Middle frontal gyrus (tissue), 1 donor: ENCODE results near the gene ZKSCAN2.

ENCODE experiments used
- DNase-seq: peaks from one replicate; pipeline ENCODE4 v3.0.0-alpha.2; 2015; ENCODE audit warnings: low spot score; ENCODE audit errors: extremely low spot score

ZKSCAN2 gene

GRCh38 chr16:25257470-25257955 lies at the start of gene ZKSCAN2:
TSS of gene ZKSCAN2 (minus strand) at chr16:25257845. CDS start at chr16:25257127, 718 bp downstream.
- DNase-seq: peak; percentile 76

- no peak for DNase-seq
Measured at GRCh38 chr16:25299792-25300590, 42.3 kb upstream of the ZKSCAN2 start.

GRCh38 chr16:25298165-25298872 lies 40.7 kb upstream of the ZKSCAN2 start:
- no peak for DNase-seq

GRCh38 chr16:25297151-25297787 lies 39.6 kb upstream of the ZKSCAN2 start:
- DNase-seq: no peak

GRCh38 chr16:25291580-25291979 lies 33.9 kb upstream of the ZKSCAN2 start:
- no peak for DNase-seq

- no peak for DNase-seq
Measured at GRCh38 chr16:25289466-25289865, 31.8 kb upstream of the ZKSCAN2 start.

- no peak for DNase-seq
Measured at GRCh38 chr16:25279491-25279890, 21.8 kb upstream of the ZKSCAN2 start.

- DNase-seq: no peak
Measured at GRCh38 chr16:25271421-25271820, 13.8 kb upstream of the ZKSCAN2 start.

- no peak for DNase-seq
Measured at GRCh38 chr16:25270577-25270976, 12.9 kb upstream of the ZKSCAN2 start.

GRCh38 chr16:25269879-25270278 lies 12.2 kb upstream of the ZKSCAN2 start:
- DNase-seq: no peak

GRCh38 chr16:25265968-25266367 lies 8.3 kb upstream of the ZKSCAN2 start:
- no peak for DNase-seq

GRCh38 chr16:25264597-25264996 lies 7.0 kb upstream of the ZKSCAN2 start:
- DNase-seq: no peak

- DNase-seq: no peak
Measured at GRCh38 chr16:25260416-25260815, 2.8 kb upstream of the ZKSCAN2 start.

- no peak for DNase-seq
Measured at GRCh38 chr16:25258861-25259179, 1.2 kb upstream of the ZKSCAN2 start.

GRCh38 chr16:25257956-25258860 lies 563 bp upstream of the ZKSCAN2 start:
- DNase-seq: peak; percentile 34

GRCh38 chr16:25256695-25257469 lies 763 bp downstream of the ZKSCAN2 start:
- no peak for DNase-seq

GRCh38 chr16:25253322-25253721 lies 4.3 kb downstream of the ZKSCAN2 start:
- no peak for DNase-seq

- DNase-seq: no peak
Measured at GRCh38 chr16:25250467-25250866, 7.2 kb downstream of the ZKSCAN2 start.

GRCh38 chr16:25235991-25236390 lies 21.7 kb downstream of the ZKSCAN2 start:
- no peak for DNase-seq

- DNase-seq: no peak
Measured at GRCh38 chr16:25228372-25228771, 29.3 kb downstream of the ZKSCAN2 start.
